ENCODE data around the gene TMEM208. TPM values are rescaled to one million over a fixed set of nuclear protein-coding genes. Genes with fewer than 3 reads are reported as not detected.

Gene TMEM208
- total and polyA plus RNA-seq, 2 experiments from 2014 or later, result 53.8 to 97.0 TPM

- 1% methylated on average over 42 to 48 of the region's 60 CpGs for WGBS, 2 experiments (ENCODE audit: low coverage in 1 of 2, low lambda C conversion rate in 2 of 2, missing lambda C conversion rate in 2 of 2)
- peaks cover 40% of the 10 kb centered on the region for H3F3A ChIP-seq (ENCODE audit: insufficient read depth)
- in situ Hi-C loops (cut with MboI), result no loop called here
Measured at GRCh38 chr16:67247192-67248072, 20.5 kb downstream of the TMEM208 start, which contains the start of gene FHOD1. FHOD1 (minus strand) TSS chr16:67247481; CDS start chr16:67247410, 71 bp downstream.

GRCh38 chr16:67248073-67248400, 21.1 kb downstream of the TMEM208 start:
- no peak for TF ChIP-seq EZH2phosphoT487 (IDR thresholded peaks at IDR 0.05; ENCODE audit: insufficient read depth, low read depth)
- no peak for TF ChIP-seq EZH2 (IDR thresholded peaks at IDR 0.05; ENCODE audit: insufficient read depth, poor library complexity, severe bottlenecking)
- Histone ChIP-seq H3K79me2 (ENCODE audit: insufficient read depth) (peaks cover 13% of the 10 kb centered on the region), H2AFZ (peak overlapping the region; percentile 92), H3K9me2 (ENCODE audit: insufficient read depth) (no peaks in the 10 kb centered on the region), H3K4me1 (ENCODE audit: insufficient read depth) (peaks cover 45% of the 10 kb centered on the region), H3K4me2 (ENCODE audit: unreplicated experiment) (peak overlapping the region; percentile 95), H4K20me1 (ENCODE audit: insufficient read depth) (no peaks in the 10 kb centered on the region), H3F3A (ENCODE audit: insufficient read depth) (peaks cover 37% of the 10 kb centered on the region), H3K9me3 (ENCODE audit: low read depth) (no peaks in the 10 kb centered on the region), H3K4me3 (peak overlapping the region; percentile 88), H3K27me3 (replicated peaks; ENCODE audit: insufficient read depth) (no peaks in the 10 kb centered on the region), H3K36me3 (ENCODE audit: low read depth) (no peaks in the 10 kb centered on the region), H3K9ac (peak overlapping the region; percentile 85), H3K27ac (no peak overlapping the region)
- DNase-seq, result no peak
- WGBS, 2 experiments (ENCODE audit: low coverage in 1 of 2, low lambda C conversion rate in 2 of 2, missing lambda C conversion rate in 2 of 2), result 1 to 8% methylated on average over 7 of the region's 7 CpGs
- in situ Hi-C loops (cut with MboI), result no loop called here

More at GRCh38 chr16:67247192-67248072, 20.5 kb downstream of the TMEM208 start, which contains the start of gene FHOD1:
- Histone ChIP-seq H3K4me3 (peak within 1 kb of the TSS; percentile 88), H3K4me2 (ENCODE audit: unreplicated experiment) (peak within 1 kb of the TSS; percentile 95), H3K27me3 (replicated peaks; ENCODE audit: insufficient read depth) (no peaks in the 10 kb centered on the region), H4K20me1 (ENCODE audit: insufficient read depth) (no peaks in the 10 kb centered on the region), H3K79me2 (ENCODE audit: insufficient read depth) (peaks cover 19% of the 10 kb centered on the region), H3K9me2 (ENCODE audit: insufficient read depth) (no peaks in the 10 kb centered on the region), H3K36me3 (ENCODE audit: low read depth) (no peaks in the 10 kb centered on the region), H3K27ac (peak within 1 kb of the TSS; percentile 94), H3K4me1 (ENCODE audit: insufficient read depth) (peaks cover 50% of the 10 kb centered on the region), H2AFZ (peak within 1 kb of the TSS; percentile 92), H3K9ac (peak within 1 kb of the TSS; percentile 85), H3K9me3 (ENCODE audit: low read depth) (no peaks in the 10 kb centered on the region)
- DNase-seq, result peak; percentile 99
- TF ChIP-seq EZH2 (IDR thresholded peaks at IDR 0.05; ENCODE audit: insufficient read depth, poor library complexity, severe bottlenecking) (no peak), EZH2phosphoT487 (IDR thresholded peaks at IDR 0.05; ENCODE audit: insufficient read depth, low read depth) (no peak)

GRCh38 chr16:67248401-67249177, 21.7 kb downstream of the TMEM208 start, which contains the start of gene SLC9A5:
SLC9A5 (plus strand) TSS chr16:67248979; CDS start chr16:67249015, 36 bp downstream.
- H3K9ac ChIP-seq, result peak within 1 kb of the TSS; percentile 85
- peak within 1 kb of the TSS; percentile 88 for H3K4me3 ChIP-seq
- in situ Hi-C loops (cut with MboI), result no loop called here
- H3F3A ChIP-seq (ENCODE audit: insufficient read depth), result peaks cover 32% of the 10 kb centered on the region
- no peaks in the 10 kb centered on the region for H3K9me3 ChIP-seq (ENCODE audit: low read depth)
- peak within 1 kb of the TSS; percentile 30; the same call in 1 of the 2 replicates for H3K27ac ChIP-seq
- H3K27me3 ChIP-seq (replicated peaks; ENCODE audit: insufficient read depth), result no peaks in the 10 kb centered on the region
- peak within 1 kb of the TSS; percentile 95 for H3K4me2 ChIP-seq (ENCODE audit: unreplicated experiment)
- no peaks in the 10 kb centered on the region for H4K20me1 ChIP-seq (ENCODE audit: insufficient read depth)
- no peaks in the 10 kb centered on the region for H3K36me3 ChIP-seq (ENCODE audit: low read depth)
- H3K4me1 ChIP-seq (ENCODE audit: insufficient read depth), result peaks cover 40% of the 10 kb centered on the region
- no peaks in the 10 kb centered on the region for H3K9me2 ChIP-seq (ENCODE audit: insufficient read depth)
- peak within 1 kb of the TSS; percentile 92 for H2AFZ ChIP-seq
- 3% methylated on average over 12 to 50 of the region's 75 CpGs for WGBS, 2 experiments (ENCODE audit: low coverage in 1 of 2, low lambda C conversion rate in 2 of 2, missing lambda C conversion rate in 2 of 2)
- peaks cover 7% of the 10 kb centered on the region for H3K79me2 ChIP-seq (ENCODE audit: insufficient read depth)
- TF ChIP-seq EZH2phosphoT487 (IDR thresholded peaks at IDR 0.05; ENCODE audit: insufficient read depth, low read depth), result no peak
- TF ChIP-seq EZH2 (IDR thresholded peaks at IDR 0.05; ENCODE audit: insufficient read depth, poor library complexity, severe bottlenecking), result no peak
- peak; percentile 65 for DNase-seq
